Kidney epithelial cell (primary cell): ENCODE results near the gene CAPN15. TPM values are rescaled to one million over a fixed set of nuclear protein-coding genes. Genes with fewer than 3 reads are reported as not detected.

Source experiments
- DNase-seq: peaks from one replicate; pipeline ENCODE4 v3.0.0-alpha.2; 2010; ENCODE audit warnings: low read depth
- H3K27me3 ChIP-seq: 2 replicates; pipeline ENCODE4 v1.6.0; 2011; ENCODE audit warnings: low read length; ENCODE audit not compliant: control insufficient read depth, insufficient read depth
- H3K36me3 ChIP-seq: 2 replicates; pipeline ENCODE4 v1.5.1; 2011; ENCODE audit warnings: low read length; ENCODE audit not compliant: control insufficient read depth, insufficient read depth
- H3K4me3 ChIP-seq: 2 replicates; pipeline ENCODE4 v1.5.1; 2011; ENCODE audit warnings: low read depth, mild to moderate bottlenecking, control low read depth, low read length
- total RNA-seq: library from RNA; depleted of rRNA; stranded (reverse); fragments of >200 nt; gene quantifications from 2 replicates; pipeline ENCODE4 v1.2.3, GENCODE V29; 2015
- TF ChIP-seq, protein P1 (sequence below): IDR thresholded peaks from 2 replicates; pipeline ENCODE4 v1.5.1; 2011; ENCODE audit warnings: mild to moderate bottlenecking, moderate library complexity, low read length, control low read depth, inconsistent platforms; ENCODE audit not compliant: insufficient read depth, poor library complexity, severe bottlenecking

The CAPN15 gene
- total RNA-seq, 1 donor from 2014 or later, result 47.1 TPM

- no peak overlapping the region for H3K4me3 ChIP-seq
- no peak for DNase-seq
- TF ChIP-seq, protein P1, sequence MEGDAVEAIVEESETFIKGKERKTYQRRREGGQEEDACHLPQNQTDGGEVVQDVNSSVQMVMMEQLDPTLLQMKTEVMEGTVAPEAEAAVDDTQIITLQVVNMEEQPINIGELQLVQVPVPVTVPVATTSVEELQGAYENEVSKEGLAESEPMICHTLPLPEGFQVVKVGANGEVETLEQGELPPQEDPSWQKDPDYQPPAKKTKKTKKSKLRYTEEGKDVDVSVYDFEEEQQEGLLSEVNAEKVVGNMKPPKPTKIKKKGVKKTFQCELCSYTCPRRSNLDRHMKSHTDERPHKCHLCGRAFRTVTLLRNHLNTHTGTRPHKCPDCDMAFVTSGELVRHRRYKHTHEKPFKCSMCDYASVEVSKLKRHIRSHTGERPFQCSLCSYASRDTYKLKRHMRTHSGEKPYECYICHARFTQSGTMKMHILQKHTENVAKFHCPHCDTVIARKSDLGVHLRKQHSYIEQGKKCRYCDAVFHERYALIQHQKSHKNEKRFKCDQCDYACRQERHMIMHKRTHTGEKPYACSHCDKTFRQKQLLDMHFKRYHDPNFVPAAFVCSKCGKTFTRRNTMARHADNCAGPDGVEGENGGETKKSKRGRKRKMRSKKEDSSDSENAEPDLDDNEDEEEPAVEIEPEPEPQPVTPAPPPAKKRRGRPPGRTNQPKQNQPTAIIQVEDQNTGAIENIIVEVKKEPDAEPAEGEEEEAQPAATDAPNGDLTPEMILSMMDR, result no peak
These were observed 27.3 kb downstream of the CAPN15 start for GRCh38 chr16:554640-555365.

GRCh38 chr16:555528-556473 is 28.3 kb downstream of the CAPN15 start:
- H3K4me3 ChIP-seq, result no peak overlapping the region
- peaks cover 1% of the 10 kb centered on the region for H3K36me3 ChIP-seq
- no peak for DNase-seq
- TF ChIP-seq, protein P1, result peak; percentile 9
- peaks cover 38% of the 10 kb centered on the region for H3K27me3 ChIP-seq

More at GRCh38 chr16:554640-555365, 27.3 kb downstream of the CAPN15 start:
- Histone ChIP-seq H3K27me3 (peaks cover 33% of the 10 kb centered on the region), H3K36me3 (peaks cover 1% of the 10 kb centered on the region)

GRCh38 chr16:556474-557173 is 29.1 kb downstream of the CAPN15 start:
- DNase-seq, result no peak
- TF ChIP-seq, protein P1, result no peak
- Histone ChIP-seq H3K27me3 (peaks cover 47% of the 10 kb centered on the region), H3K36me3 (peaks cover 1% of the 10 kb centered on the region), H3K4me3 (no peak overlapping the region)

- H3K36me3 ChIP-seq, result peaks cover under 1% of the 10 kb centered on the region
- TF ChIP-seq, protein P1, result no peak
These were observed 30.2 kb downstream of the CAPN15 start for GRCh38 chr16:557463-558297.

More at GRCh38 chr16:557463-558297, 30.2 kb downstream of the CAPN15 start:
- Histone ChIP-seq H3K27me3 (peaks cover 57% of the 10 kb centered on the region), H3K4me3 (no peak overlapping the region)
- no peak for DNase-seq
